ENCODE measurements around the gene NOS1AP. TPM values are rescaled to one million over a fixed set of nuclear protein-coding genes. Genes with fewer than 3 reads are reported as not detected.

NOS1AP gene
- polyA plus RNA-seq, 1 donor: 1.1 TPM

GRCh38 chr1:162139211-162139610, 69.7 kb downstream of the NOS1AP start:
- no peak for DNase-seq

DNA sequence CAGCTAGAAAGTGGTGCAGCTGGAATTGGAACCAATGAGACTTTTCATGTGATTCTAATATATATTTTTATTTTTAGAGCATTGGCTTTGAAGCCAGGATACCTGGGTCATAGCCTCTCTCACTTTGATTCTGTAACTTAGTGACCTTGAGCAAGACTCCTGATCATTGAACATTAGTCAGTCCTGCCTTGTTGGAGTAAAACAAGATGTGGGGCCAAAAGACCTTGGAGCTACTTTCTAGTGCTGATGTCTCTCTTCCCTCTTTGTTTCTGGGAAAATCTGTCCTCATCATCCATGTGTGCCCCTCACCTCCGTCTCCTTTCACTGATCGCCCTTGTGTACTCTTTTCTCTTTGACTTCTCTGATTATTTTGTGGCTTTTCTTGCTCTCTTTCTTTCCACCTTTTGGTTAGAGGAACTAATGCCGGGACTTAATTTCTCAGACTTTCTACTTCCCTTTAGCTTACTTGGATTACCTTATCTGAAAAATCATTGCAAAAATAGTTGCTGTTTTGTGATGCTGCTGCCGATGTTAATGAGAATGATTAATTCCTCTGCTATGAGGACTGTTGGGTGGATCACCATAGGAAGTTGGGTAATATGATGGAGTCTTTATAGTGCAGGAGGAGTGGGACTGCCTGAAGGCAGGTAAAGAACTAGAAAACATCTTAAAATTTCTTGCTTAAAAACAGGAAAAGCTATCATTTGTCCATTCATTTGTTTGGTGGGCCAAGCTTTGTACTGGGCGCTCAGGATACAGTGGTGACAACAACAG, 72.0 kb downstream of the NOS1AP start:
- no peak for DNase-seq

DNA sequence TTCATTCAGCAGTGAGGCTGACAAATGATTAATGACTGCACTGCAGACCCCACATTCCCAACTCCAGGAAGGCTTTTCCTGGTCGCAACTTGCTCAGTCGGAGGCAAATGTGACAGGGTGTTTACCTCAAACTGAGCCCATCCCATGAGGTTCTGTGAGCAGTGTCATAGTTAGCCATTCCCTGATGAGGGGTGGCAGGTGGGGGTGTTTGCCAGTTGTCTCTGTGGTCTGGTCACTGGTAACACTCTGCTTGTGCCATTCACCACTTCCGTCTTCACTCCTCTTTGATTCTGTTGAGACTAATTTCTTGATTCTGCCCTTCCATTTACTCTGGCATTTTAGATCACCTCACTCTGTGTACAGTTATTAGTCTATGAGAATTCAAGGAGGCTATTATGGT, 73.5 kb downstream of the NOS1AP start:
- DNase-seq: no peak

DNA sequence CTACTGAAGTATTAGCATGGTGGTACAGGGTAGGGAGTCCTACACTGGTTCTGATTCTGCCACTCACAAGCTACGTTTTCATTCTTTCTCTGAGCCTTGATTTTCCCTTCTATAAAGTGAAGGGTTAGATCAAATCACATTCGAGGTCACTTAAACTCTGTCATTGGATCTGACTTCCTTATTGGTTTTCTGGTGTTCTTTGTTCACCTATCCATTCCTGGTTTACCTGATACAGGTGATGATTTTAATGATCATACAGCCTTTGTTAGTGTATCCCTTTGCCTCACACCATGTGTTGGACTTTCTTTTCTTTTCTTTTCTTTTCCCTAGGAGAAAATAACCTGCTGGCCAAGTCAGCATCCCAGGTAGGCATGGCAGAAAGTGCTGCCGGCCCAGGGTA, 74.8 kb downstream of the NOS1AP start:
- DNase-seq: no peak

DNA sequence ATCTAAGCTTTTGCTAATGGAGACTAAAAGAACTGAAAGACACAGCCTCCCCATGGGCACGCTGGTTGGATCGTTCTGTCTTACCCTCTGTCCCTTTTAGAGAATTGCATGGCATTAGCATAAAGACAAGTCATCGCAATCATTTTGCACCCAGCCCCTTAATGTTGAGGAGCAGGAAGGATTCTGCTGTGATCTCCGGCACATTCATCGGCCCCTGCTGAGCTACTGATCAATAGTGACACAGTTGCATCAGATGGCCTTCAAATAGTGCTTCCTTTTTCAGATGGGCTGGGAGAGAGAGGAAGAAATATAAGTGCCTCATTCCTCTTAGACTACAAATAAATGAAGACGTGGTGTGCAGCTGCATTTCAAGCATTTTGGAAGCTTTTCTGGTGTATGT, 75.4 kb downstream of the NOS1AP start:
- DNase-seq: no peak

DNA sequence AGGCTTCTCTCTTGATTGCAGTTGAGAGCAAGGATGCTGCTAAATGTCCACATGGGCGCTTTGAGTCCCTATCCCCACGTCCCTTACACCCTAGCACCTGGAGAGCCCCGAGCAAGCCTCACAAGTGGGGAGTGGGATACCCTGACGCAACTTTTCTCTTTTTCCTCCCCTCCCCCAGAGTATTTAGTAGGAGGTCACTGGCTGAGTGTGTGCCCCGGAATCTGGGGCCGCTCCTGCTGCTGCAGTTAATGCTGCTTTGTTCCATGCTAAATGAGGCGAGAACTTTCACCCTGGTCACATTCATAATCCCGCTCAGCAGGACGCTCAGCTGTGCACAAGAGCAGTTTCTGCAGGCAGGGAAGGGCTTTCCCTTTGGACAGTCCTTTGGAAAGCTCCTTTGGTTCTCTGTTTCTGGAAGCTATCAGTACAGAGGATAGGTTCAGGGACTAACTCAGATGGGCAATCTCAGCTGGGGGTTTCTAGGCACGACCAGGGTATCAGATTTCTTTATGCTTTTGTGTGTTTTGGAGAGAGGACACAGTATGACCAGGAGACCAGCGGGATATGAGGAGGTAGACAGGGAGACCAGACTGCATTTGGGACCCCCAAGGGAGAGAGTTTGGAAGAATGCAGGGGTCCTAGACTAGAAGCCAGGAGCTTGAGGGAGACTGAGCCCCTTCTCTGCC, 75.9 kb downstream of the NOS1AP start:
- DNase-seq: peak; percentile 11

- no peak for DNase-seq
These were observed 76.6 kb downstream of the NOS1AP start for GRCh38 chr1:162145966-162146696.

DNA sequence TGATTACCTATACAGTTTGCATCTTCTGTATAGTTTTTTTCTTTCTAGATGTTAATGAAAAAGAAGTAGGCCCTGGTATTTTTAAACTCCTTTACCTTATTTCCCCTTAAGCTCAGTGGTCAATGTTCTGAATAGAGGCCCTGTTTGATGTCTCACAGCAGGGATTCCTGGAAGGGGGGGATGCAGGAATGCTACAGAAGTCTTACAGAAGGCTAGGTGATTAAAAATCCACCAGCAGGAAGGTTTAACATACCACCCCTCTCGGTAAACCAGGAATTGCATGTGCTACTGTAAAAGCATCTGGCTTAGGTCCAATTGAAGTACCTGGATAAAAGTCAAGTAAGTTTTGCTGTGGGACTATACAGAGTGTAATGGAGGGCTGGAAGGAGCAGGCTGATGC, 78.3 kb downstream of the NOS1AP start:
- no peak for DNase-seq

DNA sequence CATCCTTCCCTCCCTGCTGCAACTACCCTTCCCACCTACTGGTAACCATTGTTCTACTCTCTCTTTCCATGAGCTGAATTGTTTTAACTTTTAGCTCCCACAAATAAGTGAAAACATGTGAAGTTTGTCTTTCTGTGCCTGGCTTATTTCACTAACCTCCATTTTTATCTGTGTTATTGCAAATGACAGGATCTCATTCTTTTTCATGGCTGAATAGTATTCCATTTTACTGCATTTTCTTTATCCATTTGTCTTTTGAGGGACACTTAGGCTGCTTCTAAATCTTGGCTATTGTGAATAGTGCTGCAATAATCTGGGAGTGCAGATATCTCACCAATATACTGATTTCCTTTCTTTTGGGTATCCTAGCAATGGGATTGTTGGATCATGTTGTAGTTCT, 80.6 kb downstream of the NOS1AP start:
- DNase-seq: no peak

DNA sequence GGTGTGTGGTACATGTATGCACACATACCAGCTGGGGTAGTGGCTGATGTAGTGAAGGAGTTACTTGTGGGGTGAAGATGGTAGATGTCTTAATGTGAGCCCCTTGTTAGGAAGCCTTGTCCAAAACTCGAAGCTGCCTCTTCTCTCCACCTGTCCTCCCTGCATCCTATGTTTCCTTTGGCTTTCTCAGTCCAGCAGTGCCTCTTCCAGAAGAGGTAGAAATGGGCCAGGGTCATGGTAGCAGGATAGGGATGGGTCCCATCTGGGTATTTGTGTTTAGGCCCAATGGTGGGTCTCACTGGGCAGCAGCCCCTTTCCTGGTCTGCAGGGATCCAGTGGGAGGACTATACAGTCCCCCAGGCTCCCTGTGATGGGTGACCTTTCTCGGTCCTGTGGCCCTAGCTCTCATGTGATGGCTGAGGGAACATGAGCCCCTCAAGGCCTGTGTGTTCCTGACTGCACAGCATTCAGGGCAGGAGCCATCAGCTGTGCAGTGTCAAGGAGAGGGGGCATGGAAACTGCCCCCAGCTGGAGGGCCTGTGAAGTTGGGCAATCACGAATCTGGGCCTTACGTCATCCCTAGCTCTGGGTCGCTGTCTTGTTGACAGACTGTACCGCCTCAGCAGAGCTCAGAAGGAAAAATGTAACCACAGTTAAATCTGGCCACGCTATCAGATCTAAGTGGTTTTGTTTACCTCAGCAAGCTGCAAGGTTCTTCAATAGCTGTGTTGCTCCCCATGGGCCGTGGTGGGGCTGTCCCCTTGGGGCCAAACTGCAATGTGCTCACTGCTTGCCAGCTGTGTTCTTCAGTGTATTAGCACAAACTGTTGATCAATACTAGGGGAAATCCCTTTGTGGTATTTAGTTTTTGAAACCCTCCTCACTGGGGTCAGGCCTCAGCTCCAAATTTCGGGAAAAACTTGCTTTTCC, 82.7 kb downstream of the NOS1AP start:
- no peak for DNase-seq

- no peak for DNase-seq
These were observed 83.9 kb downstream of the NOS1AP start for GRCh38 chr1:162153374-162153773.

DNA sequence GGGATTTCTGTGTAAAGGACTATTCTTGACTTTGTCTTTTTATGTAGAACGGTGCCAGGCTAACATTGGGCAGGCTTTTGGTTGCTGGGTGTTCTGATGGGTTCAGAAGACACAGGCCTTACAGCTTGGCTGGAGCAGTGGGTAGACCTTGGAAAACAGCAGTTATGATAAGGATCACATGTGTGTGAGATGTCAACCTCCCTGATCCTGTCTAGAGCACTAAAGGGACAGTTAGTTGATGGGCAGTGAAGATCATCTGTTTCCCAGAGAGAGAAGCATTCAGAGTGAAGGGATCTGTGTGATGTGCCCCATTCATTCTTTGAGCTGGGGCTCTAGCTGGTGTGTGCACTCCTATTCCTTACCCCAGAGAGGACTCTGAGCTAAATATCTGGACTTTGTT, 88.0 kb downstream of the NOS1AP start:
- no peak for DNase-seq

DNA sequence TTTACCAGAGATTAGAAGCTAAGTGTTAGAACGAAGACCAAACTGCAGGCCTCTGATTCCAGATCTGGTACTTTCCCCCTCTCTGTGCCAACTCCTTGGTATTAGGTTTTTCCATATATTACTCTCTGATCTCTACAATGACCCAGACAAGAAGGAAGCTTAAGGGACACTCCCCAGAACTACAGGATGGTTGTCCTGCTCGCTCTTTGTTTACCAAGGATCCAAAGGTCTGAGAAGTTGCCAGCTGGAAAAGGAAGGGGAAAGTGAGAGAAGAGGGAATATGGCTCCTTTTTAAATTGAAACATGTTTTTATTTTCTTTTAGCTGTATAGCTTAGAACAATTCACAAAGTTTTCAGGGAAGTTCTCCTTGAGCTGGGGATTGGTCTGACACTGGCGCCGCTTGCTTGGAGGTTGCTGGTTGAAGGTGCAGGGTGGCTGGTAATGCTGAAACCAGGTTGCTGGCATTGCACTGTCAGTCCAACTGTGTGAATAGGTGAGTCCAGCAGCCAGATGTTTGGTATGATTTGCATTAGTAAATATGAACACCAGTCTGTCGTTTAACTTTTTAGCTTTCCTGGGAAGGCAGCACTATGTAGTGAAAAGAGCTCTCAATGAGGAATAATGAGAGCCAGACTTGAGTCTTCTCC, 89.3 kb downstream of the NOS1AP start:
- DNase-seq: no peak

GRCh38 chr1:162159515-162159914, 90.0 kb downstream of the NOS1AP start:
- no peak for DNase-seq

DNA sequence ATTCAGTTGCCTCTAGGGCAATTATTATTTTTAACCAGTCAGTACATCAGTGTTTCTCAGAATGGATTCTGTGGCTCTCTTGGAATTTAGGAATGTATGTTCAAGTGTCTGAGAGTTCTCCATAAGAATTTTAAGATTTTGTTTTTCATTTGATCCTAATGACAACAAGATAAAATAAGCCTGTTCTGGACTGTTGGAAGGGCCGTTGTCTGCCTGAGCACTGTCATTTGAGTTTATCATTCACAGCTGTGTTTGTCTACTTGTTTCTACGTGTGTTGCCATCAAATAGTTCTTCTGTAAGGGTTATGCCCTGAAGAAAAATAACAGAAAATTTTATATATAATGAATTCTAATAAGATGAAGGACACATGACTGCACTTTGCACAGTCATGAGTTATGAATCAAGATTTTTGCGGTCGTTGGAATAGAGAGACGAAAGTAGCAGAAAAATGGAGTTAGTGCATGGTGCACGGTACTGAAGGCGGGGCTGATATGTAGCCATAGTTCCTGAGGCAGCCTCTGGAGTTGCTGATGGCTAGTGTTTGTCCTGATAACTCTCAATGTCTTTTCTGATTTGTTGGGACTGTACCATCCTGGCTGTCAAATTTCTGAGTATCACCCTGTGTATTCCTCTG, 92.5 kb downstream of the NOS1AP start:
- DNase-seq: no peak

DNA sequence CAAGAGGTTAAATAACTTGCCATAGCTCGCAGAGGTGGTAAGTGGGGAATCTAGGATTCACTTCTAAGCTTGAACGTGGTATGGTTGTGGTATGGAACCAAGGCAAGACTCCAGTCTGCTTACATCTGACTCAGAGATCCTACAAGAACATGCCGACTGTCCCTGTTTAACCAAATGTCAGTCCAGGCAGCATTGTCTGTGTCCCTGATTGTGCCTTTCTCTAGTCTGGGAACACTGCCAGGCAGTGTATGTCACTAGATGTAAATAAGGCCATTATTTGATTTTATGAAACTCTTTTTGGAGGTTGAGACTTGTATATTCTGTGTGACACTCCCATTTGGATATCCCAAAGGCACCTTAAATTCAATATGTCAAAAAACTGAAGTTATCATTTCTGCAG, 96.0 kb downstream of the NOS1AP start:
- no peak for DNase-seq

GRCh38 chr1:162166917-162167615, 97.6 kb downstream of the NOS1AP start:
- DNase-seq: no peak

DNA sequence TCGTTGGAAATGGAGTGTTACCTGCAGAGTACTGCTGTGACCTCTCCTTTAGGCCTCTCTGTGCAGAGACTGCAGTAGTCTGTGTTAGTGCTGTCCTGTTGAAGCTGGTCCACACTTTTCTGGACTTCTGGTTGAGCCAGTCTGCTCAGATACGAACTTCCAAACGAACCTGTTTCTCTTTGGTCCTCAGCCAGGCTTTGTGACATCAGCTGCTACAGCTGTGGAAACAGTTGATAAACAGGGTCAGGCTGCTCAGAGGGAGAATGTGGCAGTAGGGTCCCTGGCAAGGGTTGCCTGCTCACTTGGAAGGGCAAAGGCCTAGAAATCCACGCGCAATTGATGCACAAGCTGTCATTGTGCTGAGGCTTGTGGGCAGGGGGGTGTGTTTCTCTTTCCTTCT, 98.8 kb downstream of the NOS1AP start:
- DNase-seq: no peak

GRCh38 chr1:162169031-162169790, 99.7 kb downstream of the NOS1AP start:
- DNase-seq: no peak

- no peak for DNase-seq
These were observed 101.6 kb downstream of the NOS1AP start for GRCh38 chr1:162171111-162171510.
